ENCODE measurements around the gene E2F3. TPM values are rescaled to one million over a fixed set of nuclear protein-coding genes. Genes with fewer than 3 reads are reported as not detected.

E2F3 gene
- total and polyA plus RNA-seq, 4 donors, result 4.1 to 13.3 (median 7.7) TPM

- Histone ChIP-seq H3K27me3 (ENCODE audit: control insufficient read depth in 3 of 3, insufficient read depth in 3 of 3, low read length in 2 of 3) (no peaks in the 10 kb centered on the region), H3K9me3 (ENCODE audit: control insufficient read depth in 4 of 4, insufficient read depth in 3 of 4, low read length in 3 of 4) (peaks cover 0 to 4% (median 0%) of the 10 kb centered on the region in 4 donors), H3K36me3 (ENCODE audit: control insufficient read depth in 4 of 4, insufficient read depth in 4 of 4, low read length in 4 of 4) (no peaks in the 10 kb centered on the region), H3K4me1 (ENCODE audit: control insufficient read depth in 5 of 5, insufficient read depth in 5 of 5, low read length in 5 of 5) (peaks cover 0 to 7% (median 0%) of the 10 kb centered on the region in 5 donors), H3K27ac (ENCODE audit: low read depth in 1 of 2, low read length in 1 of 2) (no peak overlapping the region), H3K4me3 (no peak overlapping the region), H3K9ac (ENCODE audit: insufficient read depth in 1 of 2, low read length in 2 of 2) (no peak overlapping the region)
- whole genome bisulfite sequencing, 2 donors, result 97 to 98% methylated on average over 6 of the region's 6 CpGs
- ATAC-seq (ENCODE audit: insufficient read depth, low FRiP score) (no peak), DNase-seq (no peak)
- no peak for TF ChIP-seq CTCF (IDR thresholded peaks at IDR 0.05; ENCODE audit: control extremely low read depth, extremely low read depth)
Observed at GRCh38 chr6:20459682-20460081, 58.0 kb downstream of the E2F3 start.

GRCh38 chr6:20461576-20461975 lies 59.9 kb downstream of the E2F3 start:
- Histone ChIP-seq H3K4me3 (no peak overlapping the region), H3K9ac (ENCODE audit: insufficient read depth in 1 of 2, low read length in 2 of 2) (no peak overlapping the region), H3K9me3 (ENCODE audit: control insufficient read depth in 4 of 4, insufficient read depth in 3 of 4, low read length in 3 of 4) (peaks cover 0 to 4% (median 0%) of the 10 kb centered on the region in 4 donors), H3K36me3 (ENCODE audit: control insufficient read depth in 4 of 4, insufficient read depth in 4 of 4, low read length in 4 of 4) (no peaks in the 10 kb centered on the region), H3K27ac (ENCODE audit: low read depth in 1 of 2, low read length in 1 of 2) (no peak overlapping the region), H3K4me1 (ENCODE audit: control insufficient read depth in 5 of 5, insufficient read depth in 5 of 5, low read length in 5 of 5) (no peaks in the 10 kb centered on the region), H3K27me3 (ENCODE audit: control insufficient read depth in 3 of 3, insufficient read depth in 3 of 3, low read length in 2 of 3) (no peaks in the 10 kb centered on the region)
- DNase-seq, result no peak
- no peak for TF ChIP-seq CTCF (IDR thresholded peaks at IDR 0.05; ENCODE audit: control extremely low read depth, extremely low read depth)
- ATAC-seq (ENCODE audit: insufficient read depth, low FRiP score), result no peak
- WGBS, 2 donors, result 78 to 88% methylated on average over 6 of the region's 6 CpGs

GRCh38 chr6:20463396-20463795 lies 61.7 kb downstream of the E2F3 start:
- Histone ChIP-seq H3K27me3 (ENCODE audit: control insufficient read depth in 3 of 3, insufficient read depth in 3 of 3, low read length in 2 of 3) (no peaks in the 10 kb centered on the region), H3K4me1 (ENCODE audit: control insufficient read depth in 5 of 5, insufficient read depth in 5 of 5, low read length in 5 of 5) (no peaks in the 10 kb centered on the region), H3K9me3 (ENCODE audit: control insufficient read depth in 4 of 4, insufficient read depth in 3 of 4, low read length in 3 of 4) (peaks cover 0 to 4% (median 0%) of the 10 kb centered on the region in 4 donors), H3K36me3 (ENCODE audit: control insufficient read depth in 4 of 4, insufficient read depth in 4 of 4, low read length in 4 of 4) (peaks cover 0 to 2% (median 0%) of the 10 kb centered on the region in 4 donors), H3K27ac (ENCODE audit: low read depth in 1 of 2, low read length in 1 of 2) (no peak overlapping the region), H3K9ac (ENCODE audit: insufficient read depth in 1 of 2, low read length in 2 of 2) (no peak overlapping the region), H3K4me3 (no peak overlapping the region)
- ATAC-seq (ENCODE audit: insufficient read depth, low FRiP score), result no peak
- 74 to 85% methylated on average over 5 of the region's 5 CpGs for WGBS, 2 donors
- TF ChIP-seq CTCF (IDR thresholded peaks at IDR 0.05; ENCODE audit: control extremely low read depth, extremely low read depth), result no peak
- DNase-seq, result no peak

GRCh38 chr6:20464041-20464440 lies 62.4 kb downstream of the E2F3 start:
- TF ChIP-seq CTCF (IDR thresholded peaks at IDR 0.05; ENCODE audit: control extremely low read depth, extremely low read depth), result no peak
- Histone ChIP-seq H3K27me3 (ENCODE audit: control insufficient read depth in 3 of 3, insufficient read depth in 3 of 3, low read length in 2 of 3) (no peaks in the 10 kb centered on the region), H3K36me3 (ENCODE audit: control insufficient read depth in 4 of 4, insufficient read depth in 4 of 4, low read length in 4 of 4) (peaks cover 0 to 2% (median 0%) of the 10 kb centered on the region in 4 donors), H3K9me3 (ENCODE audit: control insufficient read depth in 4 of 4, insufficient read depth in 3 of 4, low read length in 3 of 4) (peaks cover 0 to 4% (median 0%) of the 10 kb centered on the region in 4 donors), H3K9ac (ENCODE audit: insufficient read depth in 1 of 2, low read length in 2 of 2) (no peak overlapping the region), H3K4me3 (no peak overlapping the region), H3K4me1 (ENCODE audit: control insufficient read depth in 5 of 5, insufficient read depth in 5 of 5, low read length in 5 of 5) (no peaks in the 10 kb centered on the region), H3K27ac (ENCODE audit: low read depth in 1 of 2, low read length in 1 of 2) (no peak overlapping the region)
- no peak for DNase-seq
- no peak for ATAC-seq (ENCODE audit: insufficient read depth, low FRiP score)
- 91 to 93% methylated on average over 2 of the region's 2 CpGs for WGBS, 2 donors
